ENCODE results near the gene IL27RA. TPM values are rescaled to one million over a fixed set of nuclear protein-coding genes. Genes with fewer than 3 reads are reported as not detected.

IL27RA gene
- total RNA-seq, 1 donor from 2014 or later, result 1.5 TPM

DNA sequence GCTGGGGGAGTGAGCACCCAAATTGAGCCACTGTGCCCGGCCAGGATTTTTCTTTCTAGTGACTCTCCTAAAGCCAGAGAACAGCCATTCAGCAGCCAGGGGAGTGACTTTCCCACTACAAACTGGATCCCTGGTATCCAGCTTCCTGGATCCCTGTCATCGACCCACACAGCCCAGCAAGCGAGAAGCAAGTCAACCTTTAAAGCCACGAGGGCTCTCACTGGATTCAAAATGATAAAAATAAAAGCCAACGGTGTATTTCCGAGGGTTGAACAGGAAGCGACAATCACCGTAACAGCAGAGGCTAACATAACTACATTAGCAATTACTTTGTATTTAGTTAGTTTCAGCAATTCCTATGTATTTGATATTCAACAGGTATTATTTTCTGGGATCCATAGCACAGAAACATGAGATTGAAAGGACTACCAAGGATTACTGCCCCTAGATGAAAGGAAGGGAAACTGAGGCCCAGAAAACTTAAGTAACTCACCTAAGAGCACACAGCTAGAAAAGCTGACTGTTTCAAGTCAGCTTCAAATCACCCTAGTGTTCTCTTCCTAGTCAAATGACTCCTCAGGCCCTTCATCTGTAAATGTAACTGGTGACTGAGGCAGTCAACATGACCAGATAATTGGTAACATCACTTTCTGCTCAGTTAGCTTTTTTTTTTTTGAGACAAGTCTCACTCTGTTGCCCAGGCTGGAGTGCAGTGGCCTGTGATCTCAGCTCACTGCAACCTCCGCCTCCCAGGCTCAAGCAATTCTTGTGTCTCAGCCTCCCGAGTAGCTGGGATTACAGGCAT lies 28.1 kb upstream of the IL27RA start:
- Histone ChIP-seq H3K27ac (peak overlapping the region; percentile 79), H3K27me3 (no peaks in the 10 kb centered on the region), H3K9me3 (no peaks in the 10 kb centered on the region), H3K4me3 (no peak overlapping the region), H3K36me3 (no peaks in the 10 kb centered on the region), H3K4me1 (peaks cover 31% of the 10 kb centered on the region)
- intact Hi-C loops (cut with DNase I), result no loop called here
- TF ChIP-seq POLR2AphosphoS5 (IDR thresholded peaks at IDR 0.05; ENCODE audit: insufficient read depth in 1 of 2, low read depth in 1 of 2) (no peak), POLR2A (IDR thresholded peaks at IDR 0.05) (no peak)
- TF ChIP-seq, protein P1, sequence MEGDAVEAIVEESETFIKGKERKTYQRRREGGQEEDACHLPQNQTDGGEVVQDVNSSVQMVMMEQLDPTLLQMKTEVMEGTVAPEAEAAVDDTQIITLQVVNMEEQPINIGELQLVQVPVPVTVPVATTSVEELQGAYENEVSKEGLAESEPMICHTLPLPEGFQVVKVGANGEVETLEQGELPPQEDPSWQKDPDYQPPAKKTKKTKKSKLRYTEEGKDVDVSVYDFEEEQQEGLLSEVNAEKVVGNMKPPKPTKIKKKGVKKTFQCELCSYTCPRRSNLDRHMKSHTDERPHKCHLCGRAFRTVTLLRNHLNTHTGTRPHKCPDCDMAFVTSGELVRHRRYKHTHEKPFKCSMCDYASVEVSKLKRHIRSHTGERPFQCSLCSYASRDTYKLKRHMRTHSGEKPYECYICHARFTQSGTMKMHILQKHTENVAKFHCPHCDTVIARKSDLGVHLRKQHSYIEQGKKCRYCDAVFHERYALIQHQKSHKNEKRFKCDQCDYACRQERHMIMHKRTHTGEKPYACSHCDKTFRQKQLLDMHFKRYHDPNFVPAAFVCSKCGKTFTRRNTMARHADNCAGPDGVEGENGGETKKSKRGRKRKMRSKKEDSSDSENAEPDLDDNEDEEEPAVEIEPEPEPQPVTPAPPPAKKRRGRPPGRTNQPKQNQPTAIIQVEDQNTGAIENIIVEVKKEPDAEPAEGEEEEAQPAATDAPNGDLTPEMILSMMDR (IDR thresholded peaks at IDR 0.05), result no peak
- DNase-seq (ENCODE audit: extremely low spot score in 2 of 2), result no peak

DNA sequence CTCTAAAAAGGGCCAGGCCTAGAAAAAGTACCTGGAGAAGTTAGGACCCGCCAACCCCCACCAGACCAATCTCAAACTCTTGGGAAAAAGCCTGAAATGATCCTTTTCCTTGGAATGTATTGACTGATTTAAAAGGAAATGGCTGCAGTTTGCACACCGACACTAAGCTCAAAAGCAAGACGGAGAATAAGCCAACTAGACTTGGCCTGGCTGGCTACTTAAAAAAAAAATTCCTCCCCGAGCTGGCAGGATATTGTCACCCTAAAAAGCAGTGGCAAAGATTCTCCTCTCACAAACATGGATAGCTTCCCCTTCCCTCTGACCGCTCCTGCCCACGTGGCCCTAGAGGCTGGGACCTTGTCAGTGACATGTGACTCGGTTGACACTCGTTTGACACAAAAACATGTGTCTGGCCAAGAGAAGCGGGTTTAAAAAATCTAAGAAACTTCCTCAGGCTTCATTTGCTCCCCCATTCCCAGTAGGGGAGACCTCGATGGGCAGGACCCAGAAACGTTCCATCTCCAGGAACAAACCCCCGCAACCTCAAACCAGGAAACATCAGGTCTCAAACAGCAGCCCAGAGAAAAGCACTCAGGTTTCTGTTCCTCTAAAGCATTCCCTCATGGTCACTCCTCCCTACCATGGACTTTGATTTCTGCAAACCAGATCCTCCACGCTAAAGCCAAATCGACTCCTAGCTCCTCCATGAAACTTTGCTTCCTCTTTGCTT lies 26.8 kb upstream of the IL27RA start:
- Histone ChIP-seq H3K4me3 (peak overlapping the region; percentile 74 to 98), H3K9me3 (no peaks in the 10 kb centered on the region), H3K4me1 (peaks cover 31% of the 10 kb centered on the region), H3K27ac (peak overlapping the region; percentile 95), H3K27me3 (no peaks in the 10 kb centered on the region), H3K36me3 (no peaks in the 10 kb centered on the region)
- no peak for DNase-seq (ENCODE audit: extremely low spot score in 2 of 2)
- TF ChIP-seq POLR2A (IDR thresholded peaks at IDR 0.05) (no peak), POLR2AphosphoS5 (IDR thresholded peaks at IDR 0.05; ENCODE audit: insufficient read depth in 1 of 2, low read depth in 1 of 2) (peak in 1 of 2 donors; percentile 84)
- intact Hi-C loops (cut with DNase I), result no loop called here

DNA sequence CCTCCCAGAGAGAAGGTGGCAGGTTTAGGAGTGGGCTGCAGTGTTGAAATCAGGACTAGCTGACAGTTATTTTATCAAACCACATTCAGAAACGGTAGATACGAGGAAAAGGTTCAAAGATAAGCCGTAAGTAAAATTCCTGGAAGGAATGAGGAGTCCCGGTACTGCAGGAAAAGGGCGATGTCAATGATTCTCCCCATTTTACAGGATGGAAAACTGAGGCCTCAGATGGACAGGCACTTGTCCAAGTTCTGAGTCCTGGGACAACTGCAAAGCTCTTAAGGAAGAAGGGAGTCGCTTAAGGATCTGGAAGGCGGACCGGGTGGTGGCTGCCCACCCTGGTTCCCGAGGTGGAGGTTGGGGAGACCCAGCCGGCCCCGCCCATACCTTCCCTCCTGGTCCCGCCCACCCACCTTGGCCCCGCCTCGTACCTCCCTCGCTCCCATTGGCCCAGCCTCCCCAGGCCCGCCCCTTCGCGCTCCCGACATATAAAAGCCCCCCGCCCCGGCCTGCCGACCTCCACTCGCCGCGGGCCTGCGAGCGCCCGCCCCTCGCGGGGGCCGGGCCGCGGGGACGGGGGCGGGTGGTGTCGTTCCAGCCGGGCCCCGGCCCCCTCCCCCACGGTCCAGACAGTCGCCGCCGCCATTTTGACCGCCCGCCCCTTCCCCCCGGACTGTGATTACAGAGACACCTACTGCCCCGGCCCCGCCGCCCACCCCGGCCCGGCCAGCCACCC lies 26.0 kb upstream of the IL27RA start:
- TF ChIP-seq POLR2A (IDR thresholded peaks at IDR 0.05) (peak in 1 of 2 donors; percentile 34), POLR2AphosphoS5 (IDR thresholded peaks at IDR 0.05; ENCODE audit: insufficient read depth in 1 of 2, low read depth in 1 of 2) (peak in 1 of 2 donors; percentile 36)
- TF ChIP-seq, protein P1 (IDR thresholded peaks at IDR 0.05), result no peak
- intact Hi-C loops (cut with DNase I), result no loop called here
- H3K9me3 ChIP-seq, result no peaks in the 10 kb centered on the region
- peak overlapping the region; percentile 95 for H3K27ac ChIP-seq
- no peaks in the 10 kb centered on the region for H3K27me3 ChIP-seq
- H3K4me1 ChIP-seq, result peaks cover 31% of the 10 kb centered on the region
- no peak for DNase-seq (ENCODE audit: extremely low spot score in 2 of 2)
- no peaks in the 10 kb centered on the region for H3K36me3 ChIP-seq
- H3K4me3 ChIP-seq, result peak overlapping the region; percentile 74 to 98

DNA sequence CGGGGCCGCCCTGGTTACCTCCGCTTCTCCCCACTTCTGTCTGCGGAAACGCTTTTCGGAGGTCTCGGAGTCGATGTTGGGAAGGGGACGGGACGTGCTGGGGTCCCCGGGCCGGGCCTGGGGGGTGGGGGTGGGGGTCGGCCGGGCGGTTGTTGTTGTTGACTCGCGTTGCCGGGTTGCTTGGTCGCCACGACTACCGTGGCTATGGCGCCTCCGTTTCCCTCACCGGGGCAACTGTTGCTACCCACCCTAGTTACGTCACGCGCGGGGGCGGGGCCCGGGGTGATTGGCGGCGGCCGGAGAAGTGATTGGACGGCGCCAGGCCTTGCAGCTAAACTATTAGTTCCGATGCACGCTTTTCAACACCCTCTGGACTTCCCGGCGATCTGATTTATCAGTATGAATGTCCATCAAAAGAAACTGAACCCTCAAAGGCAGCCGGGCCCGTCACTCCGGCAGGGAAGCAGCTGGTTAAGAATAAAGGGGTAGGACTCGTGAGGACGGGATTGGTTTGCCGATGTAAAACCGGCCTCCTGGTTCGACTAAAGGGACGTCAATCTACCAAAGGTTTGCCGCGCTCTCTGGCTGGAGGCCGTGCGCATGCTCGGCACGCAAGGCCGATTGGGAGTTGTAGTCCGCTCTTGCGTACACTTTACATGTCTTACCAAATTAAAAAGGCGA lies 25.3 kb upstream of the IL27RA start, which contains the start of gene RFX1:
TSS of gene RFX1 (minus strand) at position 236 of the 681 bp plus-strand sequence. CDS start 12,477 bp downstream, outside the sequence.
- Histone ChIP-seq H3K4me1 (peaks cover 31% of the 10 kb centered on the region), H3K27me3 (no peaks in the 10 kb centered on the region), H3K27ac (peak within 1 kb of the TSS; percentile 95), H3K9me3 (no peaks in the 10 kb centered on the region), H3K36me3 (no peaks in the 10 kb centered on the region), H3K4me3 (peak within 1 kb of the TSS; percentile 74 to 98)
- TF ChIP-seq, protein P1 (IDR thresholded peaks at IDR 0.05), result no peak
- TF ChIP-seq POLR2AphosphoS5 (IDR thresholded peaks at IDR 0.05; ENCODE audit: insufficient read depth in 1 of 2, low read depth in 1 of 2), result peak in 1 of 2 donors; percentile 96
- DNase-seq (ENCODE audit: extremely low spot score in 2 of 2), result peak; percentile 100
- intact Hi-C loops (cut with DNase I), result no loop called here

Data from vagina (tissue), 2 donors.